Duodenal mucosa (tissue), 2 donors: Measurements from ENCODE around the gene GRAMD4.

Experiments
- H3K27ac ChIP-seq: one replicate; pipeline ENCODE4 v1.7.0; 2013; ENCODE audit warnings: low read depth, low read length
- H3K27me3 ChIP-seq, 2 donors: one replicate each; pipeline ENCODE4 v1.7.0; 2013; ENCODE audit warnings: low read length in 2 of 2, control low read depth in 1 of 2; ENCODE audit not compliant: insufficient read depth in 2 of 2, control insufficient read depth in 1 of 2
- H3K36me3 ChIP-seq, 2 donors: one replicate each; pipeline ENCODE4 v1.7.0; 2013; ENCODE audit warnings: low read length in 2 of 2, control low read depth in 1 of 2; ENCODE audit not compliant: insufficient read depth in 2 of 2, control insufficient read depth in 1 of 2
- H3K4me1 ChIP-seq, 2 donors: one replicate each; pipeline ENCODE4 v1.7.0; 2013; ENCODE audit warnings: low read length in 2 of 2, control low read depth in 1 of 2; ENCODE audit not compliant: insufficient read depth in 2 of 2, control insufficient read depth in 1 of 2
- H3K4me3 ChIP-seq, 2 donors: one replicate each; pipeline ENCODE4 v1.7.0; 2013; ENCODE audit warnings: low read length in 2 of 2, low read depth in 1 of 2
- H3K9ac ChIP-seq, 2 donors: one replicate each; pipeline ENCODE4 v1.7.0; 2013; ENCODE audit warnings: low read length in 2 of 2, low read depth in 1 of 2
- H3K9me3 ChIP-seq, 2 donors: one replicate each; pipeline ENCODE4 v1.7.0; 2013; ENCODE audit warnings: low read length in 2 of 2, control low read depth in 1 of 2; ENCODE audit not compliant: control insufficient read depth in 1 of 2

GRAMD4 gene

GRCh38 chr22:46589871-46590271 lies 30.3 kb upstream of the GRAMD4 start:
- Histone ChIP-seq H3K27me3 (no peaks in the 10 kb centered on the region), H3K27ac (no peak overlapping the region), H3K4me1 (peaks cover 31 to 41% of the 10 kb centered on the region in 2 donors), H3K9ac (no peak overlapping the region), H3K36me3 (no peaks in the 10 kb centered on the region), H3K9me3 (no peaks in the 10 kb centered on the region), H3K4me3 (no peak overlapping the region)

GRCh38 chr22:46590334-46590733 lies 29.9 kb upstream of the GRAMD4 start:
- Histone ChIP-seq H3K27me3 (no peaks in the 10 kb centered on the region), H3K36me3 (no peaks in the 10 kb centered on the region), H3K9me3 (no peaks in the 10 kb centered on the region), H3K9ac (no peak overlapping the region), H3K4me3 (no peak overlapping the region), H3K27ac (no peak overlapping the region), H3K4me1 (peaks cover 29 to 40% of the 10 kb centered on the region in 2 donors)

DNA sequence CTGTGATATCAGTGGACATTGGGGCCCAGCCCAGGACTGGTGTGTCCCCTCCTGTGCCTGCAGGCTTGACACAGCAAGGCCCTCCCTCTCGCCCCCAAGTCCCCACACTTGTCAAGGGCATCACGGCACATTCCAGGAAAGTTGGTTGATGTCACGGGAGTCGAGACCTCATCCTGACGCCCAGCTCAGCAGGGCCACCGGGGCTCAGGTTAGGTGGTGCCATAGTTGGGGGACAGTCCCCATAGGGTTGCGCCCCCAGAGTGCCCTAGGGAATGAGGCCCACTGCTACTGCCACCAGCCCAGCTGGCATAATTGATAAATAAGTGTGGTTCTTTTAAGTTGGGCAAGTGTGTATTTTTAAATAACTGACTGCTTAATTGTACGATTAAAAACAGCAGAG lies 28.3 kb upstream of the GRAMD4 start:
- H3K36me3 ChIP-seq, result no peaks in the 10 kb centered on the region
- no peak overlapping the region for H3K4me3 ChIP-seq
- H3K4me1 ChIP-seq, result peaks cover 26 to 39% of the 10 kb centered on the region in 2 donors
- H3K9me3 ChIP-seq, result no peaks in the 10 kb centered on the region
- peak overlapping the region; percentile 10 for H3K27ac ChIP-seq
- H3K9ac ChIP-seq, result no peak overlapping the region
- H3K27me3 ChIP-seq, result no peaks in the 10 kb centered on the region

- Histone ChIP-seq H3K27ac (no peak overlapping the region), H3K4me3 (peak overlapping the region in 1 of 2 donors; percentile 51), H3K9ac (no peak overlapping the region), H3K4me1 (peaks cover 21 to 38% of the 10 kb centered on the region in 2 donors), H3K27me3 (no peaks in the 10 kb centered on the region), H3K9me3 (no peaks in the 10 kb centered on the region), H3K36me3 (no peaks in the 10 kb centered on the region)
Observed at GRCh38 chr22:46592390-46592872, 27.8 kb upstream of the GRAMD4 start.

DNA sequence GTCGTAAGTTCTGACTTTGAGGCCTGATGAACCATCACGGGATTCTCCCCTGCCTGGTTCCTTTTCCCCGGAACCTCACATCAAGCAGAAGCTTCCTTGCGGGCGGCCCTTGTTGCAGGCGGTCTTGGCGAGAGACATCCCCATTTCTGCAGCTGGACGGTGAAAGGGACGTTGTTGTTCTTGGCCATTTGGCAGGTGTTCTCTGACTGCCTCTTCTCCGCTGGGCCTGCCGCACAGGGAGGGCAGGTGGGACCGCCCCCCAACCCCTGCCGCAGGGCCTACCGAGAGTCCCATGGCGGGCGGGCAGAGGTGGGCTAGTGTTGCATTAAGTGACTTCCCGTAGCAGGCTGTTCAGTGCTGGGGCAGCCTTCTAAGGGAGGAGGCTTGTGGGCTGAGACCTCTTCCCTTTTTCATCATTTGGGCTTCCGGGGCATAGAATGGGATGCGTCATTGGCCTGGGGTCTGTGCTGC lies 26.9 kb upstream of the GRAMD4 start:
- H3K27me3 ChIP-seq, result no peaks in the 10 kb centered on the region
- no peak overlapping the region for H3K27ac ChIP-seq
- no peaks in the 10 kb centered on the region for H3K9me3 ChIP-seq
- peak overlapping the region in 1 of 2 donors; percentile 23 for H3K4me3 ChIP-seq
- H3K9ac ChIP-seq, result no peak overlapping the region
- no peaks in the 10 kb centered on the region for H3K36me3 ChIP-seq
- peaks cover 13 to 32% of the 10 kb centered on the region in 2 donors for H3K4me1 ChIP-seq

GRCh38 chr22:46593996-46594946 lies 25.9 kb upstream of the GRAMD4 start:
- H3K9me3 ChIP-seq, result no peaks in the 10 kb centered on the region
- H3K4me3 ChIP-seq, result no peak overlapping the region
- no peak overlapping the region for H3K9ac ChIP-seq
- H3K36me3 ChIP-seq, result no peaks in the 10 kb centered on the region
- H3K4me1 ChIP-seq, result peaks cover 13 to 37% of the 10 kb centered on the region in 2 donors
- no peaks in the 10 kb centered on the region for H3K27me3 ChIP-seq
- H3K27ac ChIP-seq, result no peak overlapping the region

DNA sequence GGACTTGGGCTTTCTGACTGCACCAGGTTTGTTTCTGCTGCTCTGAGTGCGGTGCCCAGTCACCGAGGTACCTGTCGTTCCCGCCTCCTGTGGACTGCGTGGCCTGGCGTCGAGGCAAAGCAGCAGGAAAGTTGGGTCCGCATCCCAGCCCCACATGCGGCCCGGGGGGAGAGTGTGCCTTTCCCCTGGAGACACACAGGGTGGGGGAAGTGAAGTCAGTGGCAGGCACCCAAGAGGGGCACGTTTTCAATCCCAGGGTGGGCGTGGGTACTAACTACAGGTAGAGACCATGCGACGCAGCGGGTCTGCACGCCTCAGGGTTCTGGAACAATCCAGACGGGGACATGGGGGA lies 25.3 kb upstream of the GRAMD4 start:
- Histone ChIP-seq H3K9me3 (no peaks in the 10 kb centered on the region), H3K4me1 (peaks cover 13 to 37% of the 10 kb centered on the region in 2 donors), H3K36me3 (no peaks in the 10 kb centered on the region), H3K9ac (no peak overlapping the region), H3K27me3 (no peaks in the 10 kb centered on the region), H3K4me3 (no peak overlapping the region), H3K27ac (no peak overlapping the region)

DNA sequence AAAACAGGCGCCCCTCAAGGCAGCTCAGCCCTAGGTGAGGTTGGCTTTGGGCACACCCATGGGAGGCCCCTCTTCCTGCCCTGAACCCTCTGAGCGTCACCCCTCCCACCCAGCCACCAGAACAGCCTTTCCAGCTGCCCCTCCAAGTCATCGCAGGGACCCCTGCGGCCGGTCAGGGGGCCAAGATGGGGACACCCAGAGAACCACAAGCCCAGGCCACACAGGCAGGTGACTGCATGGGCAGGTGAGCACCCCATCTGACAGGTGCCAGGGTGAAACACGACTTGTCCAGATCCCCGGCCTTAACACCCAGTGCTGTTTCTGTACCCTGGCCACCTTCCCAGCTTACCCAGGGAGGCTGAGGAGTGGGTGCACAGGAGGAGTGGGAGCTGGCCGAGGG lies 24.6 kb upstream of the GRAMD4 start:
- no peaks in the 10 kb centered on the region for H3K27me3 ChIP-seq
- H3K9ac ChIP-seq, result no peak overlapping the region
- H3K4me3 ChIP-seq, result no peak overlapping the region
- no peak overlapping the region for H3K27ac ChIP-seq
- no peaks in the 10 kb centered on the region for H3K9me3 ChIP-seq
- peaks cover 13 to 37% of the 10 kb centered on the region in 2 donors for H3K4me1 ChIP-seq
- H3K36me3 ChIP-seq, result no peaks in the 10 kb centered on the region

- no peak overlapping the region for H3K27ac ChIP-seq
- H3K4me3 ChIP-seq, result no peak overlapping the region
- H3K36me3 ChIP-seq, result no peaks in the 10 kb centered on the region
- H3K27me3 ChIP-seq, result no peaks in the 10 kb centered on the region
- no peaks in the 10 kb centered on the region for H3K9me3 ChIP-seq
- H3K9ac ChIP-seq, result no peak overlapping the region
- peaks cover 13 to 37% of the 10 kb centered on the region in 2 donors for H3K4me1 ChIP-seq
Observed at GRCh38 chr22:46596032-46596441, 24.1 kb upstream of the GRAMD4 start.

- H3K9ac ChIP-seq, result peak overlapping the region in 1 of 2 donors; percentile 47
Observed at GRCh38 chr22:46596819-46597218, 23.4 kb upstream of the GRAMD4 start.

More at GRCh38 chr22:46596819-46597218, 23.4 kb upstream of the GRAMD4 start:
- peak overlapping the region in 1 of 2 donors; percentile 40 for H3K4me3 ChIP-seq
- no peaks in the 10 kb centered on the region for H3K9me3 ChIP-seq
- no peaks in the 10 kb centered on the region for H3K36me3 ChIP-seq
- H3K4me1 ChIP-seq, result peaks cover 13 to 37% of the 10 kb centered on the region in 2 donors
- H3K27me3 ChIP-seq, result no peaks in the 10 kb centered on the region
- no peak overlapping the region for H3K27ac ChIP-seq
